Activated CD8-positive, alpha-beta T cell treated with anti-CD3 and anti-CD28 coated beads for 36 hours (primary cell): ENCODE results near the gene BICRAL. TPM values are rescaled to one million over a fixed set of nuclear protein-coding genes. Genes with fewer than 3 reads are reported as not detected.

ENCODE experiments used
- ATAC-seq: fragments of 200-7000 bp; cut with Tn5 transposase; one replicate; pipeline ENCODE4 v1.10.0; 2021; ENCODE audit warnings: mild to moderate bottlenecking, moderate library complexity
- CTCF ChIA-PET: fragments of 350-600 bp; sonication (Branson Sonifier 250); formaldehyde crosslinking; loops from one replicate; lab custom pipeline; 2021; ENCODE audit warnings: antibody characterized with exemption; lab: Charles Lee
- POLR2A ChIA-PET: fragments of 350-600 bp; sonication (Branson Sonifier 250); formaldehyde crosslinking; loops from one replicate; lab custom pipeline; 2021; ENCODE audit warnings: antibody characterized with exemption; lab: Charles Lee
- DNase-seq: peaks from one replicate; pipeline ENCODE4 v3.0.0-alpha.2; 2020
- H3K27ac Mint-ChIP-seq: one replicate; pipeline ENCODE4 v1.8.0; 2021; ENCODE audit warnings: mild to moderate bottlenecking, mixed read lengths
- H3K27me3 Mint-ChIP-seq: one replicate; pipeline ENCODE4 v1.8.0; 2021; ENCODE audit warnings: mixed read lengths
- H3K36me3 Mint-ChIP-seq: one replicate; pipeline ENCODE4 v1.8.0; 2021; ENCODE audit warnings: low read depth, mixed read lengths
- H3K4me1 Mint-ChIP-seq: one replicate; pipeline ENCODE4 v1.8.0; 2021; ENCODE audit warnings: low read depth, mixed read lengths
- H3K4me3 Mint-ChIP-seq: one replicate; pipeline ENCODE4 v1.8.0; 2021; ENCODE audit warnings: mild to moderate bottlenecking, moderate library complexity, mixed read lengths
- H3K9me3 Mint-ChIP-seq: one replicate; pipeline ENCODE4 v1.8.0; 2021; ENCODE audit warnings: mixed read lengths
- CTCF ChIP-seq: fragments of 200-600 bp; IDR thresholded peaks from one replicate; pipeline ENCODE4 v1.8.0; 2022; ENCODE audit warnings: antibody characterized with exemption, mild to moderate bottlenecking
- intact Hi-C: fragments of 100-400 bp; cut with micrococcal nuclease; formaldehyde crosslinking; loops from one replicate; pipeline ENCODE4 v1.10.0; 2022
- total RNA-seq, 2 experiments: library from RNA; stranded (reverse); gene quantifications; one replicate each; pipeline ENCODE4 v1.2.3, GENCODE V29; 2021

The BICRAL gene
- total RNA-seq, 2 experiments from 2014 or later: 9.7 to 9.8 TPM

DNA sequence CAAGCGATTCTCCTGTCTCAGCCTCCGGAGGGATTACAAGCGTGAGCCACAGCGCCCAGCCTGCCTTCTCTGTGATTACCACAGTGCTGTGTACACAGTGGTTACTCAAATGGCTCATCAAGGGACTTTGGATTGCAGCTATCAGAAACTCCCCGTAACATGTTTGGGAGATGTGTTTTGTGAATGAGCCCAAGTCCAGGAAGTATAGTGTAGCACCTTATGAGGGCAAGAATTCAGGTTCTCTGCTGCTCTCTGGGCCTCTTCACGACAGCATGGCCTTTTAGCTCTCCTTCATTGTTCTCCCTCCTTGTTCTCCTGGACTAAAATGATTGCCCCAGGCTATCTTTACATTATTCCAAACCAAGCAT is 63.5 kb downstream of the BICRAL start:
- CTCF ChIA-PET: no interaction called here

GRCh38 chr6:42846505-42846904 is 64.7 kb downstream of the BICRAL start:
- Mint-ChIP-seq H3K4me1 (peaks cover 12% of the 10 kb centered on the region), H3K27me3 (no peaks in the 10 kb centered on the region), H3K27ac (no peak overlapping the region), H3K9me3 (no peaks in the 10 kb centered on the region), H3K36me3 (peaks cover 2% of the 10 kb centered on the region), H3K4me3 (no peak overlapping the region)
- ATAC-seq (no peak), DNase-seq (no peak)
- intact Hi-C loops: no loop called here
- ChIA-PET CTCF (interaction anchor here (1.0 to 1.2 kb wide), 2 partner anchors 16 to 185 kb away, joined by 3 to 5 read pairs; no protein-coding TSS in a partner anchor), POLR2A (no interaction called here)
- no peak for TF ChIP-seq CTCF

More for the DNA sequence above, 63.5 kb downstream of the BICRAL start:
- POLR2A ChIA-PET: interaction anchor here (0.7 to 1.4 kb wide), 2 partner anchors 100 to 540 kb away, joined by 3 to 4 read pairs; partner anchors contain the start of gene TBCC
- no peaks in the 10 kb centered on the region for H3K9me3 Mint-ChIP-seq
- H3K27me3 Mint-ChIP-seq: no peaks in the 10 kb centered on the region
- ATAC-seq: no peak
- peaks cover 2% of the 10 kb centered on the region for H3K36me3 Mint-ChIP-seq
- intact Hi-C loops: no loop called here
- peaks cover 14% of the 10 kb centered on the region for H3K4me1 Mint-ChIP-seq
- H3K4me3 Mint-ChIP-seq: no peak overlapping the region
- no peak overlapping the region for H3K27ac Mint-ChIP-seq
- DNase-seq: no peak
- no peak for TF ChIP-seq CTCF

GRCh38 chr6:42848700-42849099 is 66.8 kb downstream of the BICRAL start:
- H3K36me3 Mint-ChIP-seq: peaks cover 3% of the 10 kb centered on the region
- CTCF ChIA-PET: no interaction called here
- peaks cover 4% of the 10 kb centered on the region for H3K4me1 Mint-ChIP-seq
- TF ChIP-seq CTCF: no peak
- no peak for ATAC-seq
- H3K27ac Mint-ChIP-seq: no peak overlapping the region
- POLR2A ChIA-PET: no interaction called here
- DNase-seq: no peak
- H3K27me3 Mint-ChIP-seq: no peaks in the 10 kb centered on the region
- intact Hi-C loops: no loop called here
- H3K9me3 Mint-ChIP-seq: no peaks in the 10 kb centered on the region
- no peak overlapping the region for H3K4me3 Mint-ChIP-seq

DNA sequence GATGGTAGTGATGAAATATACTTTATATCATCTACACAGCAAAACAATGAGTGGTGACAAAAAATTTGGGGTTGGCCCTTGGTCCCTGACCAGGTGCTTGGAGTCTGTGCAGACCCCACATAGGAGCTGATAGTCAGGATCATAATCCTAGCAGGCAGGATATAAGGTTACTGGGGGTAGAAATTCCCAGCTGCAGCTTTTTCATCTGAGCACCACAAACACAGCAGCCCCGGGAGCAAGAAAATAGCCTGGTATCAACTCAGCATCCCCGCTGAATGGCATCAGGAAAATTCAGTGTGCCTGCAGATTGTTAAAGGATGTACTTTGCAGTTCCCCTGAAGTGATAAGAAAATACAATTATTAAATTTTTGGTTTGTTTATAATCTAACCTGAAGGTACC is 69.7 kb downstream of the BICRAL start:
- no peak for DNase-seq
- Mint-ChIP-seq H3K4me3 (no peak overlapping the region), H3K9me3 (no peaks in the 10 kb centered on the region), H3K27me3 (no peaks in the 10 kb centered on the region), H3K36me3 (peaks cover 6% of the 10 kb centered on the region), H3K4me1 (no peaks in the 10 kb centered on the region), H3K27ac (no peak overlapping the region)
- ChIA-PET CTCF (no interaction called here), POLR2A (no interaction called here)
- ATAC-seq: no peak
- TF ChIP-seq CTCF: no peak
- intact Hi-C loops: no loop called here

DNA sequence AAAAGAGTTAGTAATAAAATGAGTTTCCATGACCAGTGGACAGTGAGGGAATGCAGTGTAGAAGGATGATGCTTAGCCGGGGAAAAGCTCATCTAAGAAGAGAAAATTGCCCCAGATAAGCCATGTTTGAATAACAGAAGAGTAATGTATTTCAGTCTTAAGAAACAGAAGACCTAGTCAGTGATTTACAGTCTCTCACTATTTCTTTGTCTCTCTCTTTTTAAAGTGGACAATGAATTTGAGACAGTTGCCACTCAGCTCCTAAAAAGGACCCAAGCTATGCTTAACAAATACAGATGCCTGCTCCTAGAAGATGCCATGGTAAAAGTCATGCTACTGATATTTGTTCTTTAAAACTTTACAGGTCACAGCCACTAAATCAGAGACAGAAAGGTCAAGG is 78.2 kb downstream of the BICRAL start:
- ATAC-seq (no peak), DNase-seq (no peak)
- Mint-ChIP-seq H3K4me3 (no peak overlapping the region), H3K36me3 (peaks cover 13% of the 10 kb centered on the region), H3K27ac (no peak overlapping the region), H3K4me1 (no peaks in the 10 kb centered on the region), H3K27me3 (no peaks in the 10 kb centered on the region), H3K9me3 (no peaks in the 10 kb centered on the region)
- POLR2A ChIA-PET: no interaction called here
- intact Hi-C loops: no loop called here
- CTCF ChIA-PET: interaction anchor here (1.5 to 1.6 kb wide), 2 partner anchors 134 to 198 kb away, joined by 3 read pairs; no protein-coding TSS in a partner anchor
- TF ChIP-seq CTCF: no peak
